Kidney (tissue), 14 donors: ENCODE measurements around the gene HIGD2A. TPM values are rescaled to one million over a fixed set of nuclear protein-coding genes. Genes with fewer than 3 reads are reported as not detected.

Experiments used
- DNase-seq, 5 donors: peaks; one replicate each; pipeline ENCODE4 v3.0.0-alpha.2; 2013 to 2020
- FAIRE-seq: peaks from 2 replicates; lab custom pipeline; 2012; peaks lifted over from hg19 to GRCh38; lab: Jason Lieb, UNC
- H3K27ac ChIP-seq, 2 donors: one replicate each; pipeline ENCODE4 v1.7.0; 2013; ENCODE audit warnings: low read depth in 2 of 2, low read length in 2 of 2, inconsistent platforms in 1 of 2
- H3K27me3 ChIP-seq: one replicate; pipeline ENCODE4 v1.7.1; 2013; ENCODE audit warnings: low read length, inconsistent platforms; ENCODE audit not compliant: control insufficient read depth, insufficient read depth
- H3K36me3 ChIP-seq, 3 donors: one replicate each; pipeline versions ENCODE4 v1.7.0 to v1.7.1; 2013; ENCODE audit warnings: low read length in 3 of 3, control low read depth in 1 of 3, inconsistent platforms in 1 of 3; ENCODE audit not compliant: insufficient read depth in 3 of 3, control insufficient read depth in 2 of 3
- H3K4me1 ChIP-seq, 3 donors: one replicate each; pipeline versions ENCODE4 v1.7.0 to v1.7.1; 2013; ENCODE audit warnings: low read length in 3 of 3, inconsistent platforms in 1 of 3, low read depth in 1 of 3; ENCODE audit not compliant: control insufficient read depth in 2 of 3, insufficient read depth in 2 of 3
- H3K4me3 ChIP-seq, 3 donors: one replicate each; pipeline versions ENCODE4 v1.7.0 to v1.8.1; 2013; ENCODE audit warnings: low read length in 3 of 3, control low read depth in 1 of 3, inconsistent platforms in 1 of 3
- H3K9ac ChIP-seq, 3 donors: one replicate each; pipeline versions ENCODE4 v1.7.0 to v1.7.1; 2013; ENCODE audit warnings: low read length in 3 of 3, control low read depth in 1 of 3, inconsistent platforms in 1 of 3
- H3K9me3 ChIP-seq, 3 donors: one replicate each; pipeline versions ENCODE4 v1.7.0 to v1.7.1; 2013; ENCODE audit warnings: low read length in 3 of 3, control low read depth in 1 of 3, inconsistent platforms in 1 of 3; ENCODE audit not compliant: control insufficient read depth in 2 of 3, insufficient read depth in 1 of 3
- intact Hi-C: fragments of 100-400 bp; cut with DNase I; formaldehyde crosslinking; loops from one replicate; pipeline ENCODE4 v1.11.1; 2022
- polyA plus RNA-seq: library from polyadenylated mRNA; stranded (reverse); fragments of 350-450 nt; fragmentation: Illumina TruSeq; extraction: RNeasy Lipid Tissue Mini Kit (QIAGEN cat#74804); gene quantifications from one replicate; pipeline ENCODE4 v1.2.3, GENCODE V29; 2014; ENCODE audit warnings: low read depth, low replicate concordance; ENCODE audit not compliant: insufficient read depth
- total RNA-seq: library from RNA; stranded (reverse); fragmentation: NEBNext Ultra II Directional; extraction: Animal tissue kit (Norgen Biotek cat#: 25700); gene quantifications from one replicate; pipeline ENCODE4 v1.2.1, GENCODE V29; 2021
- TF ChIP-seq, protein P1 (sequence below): IDR thresholded peaks from 3 replicates; pipeline ENCODE4 v1.5.1; 2012; ENCODE audit warnings: mild to moderate bottlenecking, moderate library complexity, borderline replicate concordance; ENCODE audit not compliant: insufficient read depth; ENCODE audit errors: extremely low read depth
- donor health status: control.
- donor health status: control.
- donor health status: control.
- donor health status: control.
- donor health status: control.
- donor health status: DM: yes; HTN: yes; CAD: no.
- donor health status: Normal renal cell carcinoma (clear cell type).

HIGD2A gene
- total and polyA plus RNA-seq, 2 donors from 2014 or later, result 105 to 344 TPM

DNA sequence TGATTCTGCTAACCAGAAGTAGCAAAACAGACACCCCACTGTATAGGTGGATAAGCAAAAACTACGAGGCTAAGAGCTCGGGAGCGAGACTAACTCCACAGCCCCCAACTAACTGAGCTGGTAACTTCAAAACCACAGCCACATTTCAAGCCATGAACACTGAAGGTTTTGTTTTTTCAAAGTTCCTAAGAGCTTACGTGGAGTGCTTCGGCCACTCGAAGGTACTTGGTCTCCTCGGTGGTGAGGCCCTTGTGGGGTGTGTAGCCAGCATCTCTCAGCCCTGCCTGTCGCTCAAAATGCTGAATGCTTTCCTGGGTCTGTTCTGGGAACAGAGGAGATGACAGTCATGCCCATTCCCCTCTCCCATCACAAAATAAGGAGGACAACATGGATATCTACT, 38.1 kb upstream of the HIGD2A start:
- Histone ChIP-seq H3K9ac (no peak overlapping the region), H3K4me1 (peaks cover 0 to 2% (median 0%) of the 10 kb centered on the region in 3 donors), H3K9me3 (no peaks in the 10 kb centered on the region), H3K27me3 (no peaks in the 10 kb centered on the region), H3K27ac (no peak overlapping the region), H3K4me3 (no peak overlapping the region), H3K36me3 (peaks cover 14 to 93% (median 63%) of the 10 kb centered on the region in 3 donors)
- DNase-seq (no peak), FAIRE-seq (no peak)
- TF ChIP-seq, protein P1, sequence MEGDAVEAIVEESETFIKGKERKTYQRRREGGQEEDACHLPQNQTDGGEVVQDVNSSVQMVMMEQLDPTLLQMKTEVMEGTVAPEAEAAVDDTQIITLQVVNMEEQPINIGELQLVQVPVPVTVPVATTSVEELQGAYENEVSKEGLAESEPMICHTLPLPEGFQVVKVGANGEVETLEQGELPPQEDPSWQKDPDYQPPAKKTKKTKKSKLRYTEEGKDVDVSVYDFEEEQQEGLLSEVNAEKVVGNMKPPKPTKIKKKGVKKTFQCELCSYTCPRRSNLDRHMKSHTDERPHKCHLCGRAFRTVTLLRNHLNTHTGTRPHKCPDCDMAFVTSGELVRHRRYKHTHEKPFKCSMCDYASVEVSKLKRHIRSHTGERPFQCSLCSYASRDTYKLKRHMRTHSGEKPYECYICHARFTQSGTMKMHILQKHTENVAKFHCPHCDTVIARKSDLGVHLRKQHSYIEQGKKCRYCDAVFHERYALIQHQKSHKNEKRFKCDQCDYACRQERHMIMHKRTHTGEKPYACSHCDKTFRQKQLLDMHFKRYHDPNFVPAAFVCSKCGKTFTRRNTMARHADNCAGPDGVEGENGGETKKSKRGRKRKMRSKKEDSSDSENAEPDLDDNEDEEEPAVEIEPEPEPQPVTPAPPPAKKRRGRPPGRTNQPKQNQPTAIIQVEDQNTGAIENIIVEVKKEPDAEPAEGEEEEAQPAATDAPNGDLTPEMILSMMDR, result no peak
- intact Hi-C loops, result no loop called here

DNA sequence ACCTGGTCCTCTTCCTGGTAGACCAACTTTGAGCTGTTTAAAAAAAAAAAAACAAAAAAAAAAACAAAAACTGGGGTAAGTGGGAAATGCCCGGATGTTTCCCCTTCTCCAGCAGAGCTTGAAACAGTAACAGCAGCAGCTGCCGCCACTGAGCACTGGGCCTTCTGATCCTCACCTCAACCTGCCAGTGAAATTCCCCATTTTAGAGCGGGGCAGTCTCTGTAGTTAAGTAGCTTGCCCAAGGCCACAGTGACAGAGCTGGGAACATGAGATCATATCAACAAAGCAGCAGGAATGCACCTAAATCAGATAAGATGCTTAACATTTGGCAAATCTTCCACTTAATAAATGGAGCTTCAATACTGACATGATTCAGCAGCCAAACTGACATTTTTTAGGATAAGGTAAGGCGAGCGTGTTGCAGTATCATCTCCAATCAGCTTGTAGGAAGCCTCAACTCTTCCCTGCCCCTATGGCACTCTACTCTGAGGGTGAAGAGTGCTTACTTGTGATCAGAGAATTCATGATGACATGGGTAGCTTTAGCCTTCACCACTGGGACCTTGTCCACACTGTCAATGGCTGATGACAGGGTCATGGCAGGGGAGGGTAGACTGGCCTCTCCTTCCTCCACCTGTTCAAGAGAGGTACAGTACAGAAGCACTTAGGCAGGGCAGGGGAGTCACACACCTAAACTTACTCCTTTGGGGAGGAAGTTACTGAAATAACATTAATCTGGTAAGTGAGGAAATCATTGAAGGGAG, 36.3 kb upstream of the HIGD2A start:
- intact Hi-C loops, result no loop called here
- peaks cover 12 to 89% (median 59%) of the 10 kb centered on the region in 3 donors for H3K36me3 ChIP-seq
- no peak for FAIRE-seq

DNA sequence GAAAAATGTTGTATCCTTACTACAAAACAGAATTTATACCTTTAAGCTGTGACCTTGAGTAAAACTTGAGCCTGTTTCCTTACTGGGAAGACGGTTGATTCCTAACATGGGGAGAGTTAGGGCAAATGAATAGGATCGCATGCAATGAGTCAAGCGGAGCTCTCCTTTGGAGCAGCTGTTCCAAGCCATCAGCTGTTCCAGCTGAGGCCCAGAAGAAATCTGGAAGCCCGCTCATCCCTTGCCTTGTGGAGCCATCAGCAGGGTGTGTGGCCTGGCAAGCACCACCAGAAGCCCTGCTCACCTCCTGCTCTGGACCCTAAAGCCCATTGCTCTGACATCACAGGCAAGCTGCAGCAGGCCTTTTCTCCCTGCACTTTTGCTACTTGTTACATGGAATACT, 35.0 kb upstream of the HIGD2A start:
- Histone ChIP-seq H3K27me3 (no peaks in the 10 kb centered on the region), H3K27ac (no peak overlapping the region), H3K4me3 (no peak overlapping the region), H3K4me1 (peaks cover 0 to 2% (median 0%) of the 10 kb centered on the region in 3 donors), H3K36me3 (peaks cover 12 to 76% (median 54%) of the 10 kb centered on the region in 3 donors), H3K9ac (no peak overlapping the region), H3K9me3 (no peaks in the 10 kb centered on the region)
- TF ChIP-seq, protein P1, result no peak
- DNase-seq (no peak), FAIRE-seq (no peak)
- intact Hi-C loops, result no loop called here

More for the DNA sequence above, 36.3 kb upstream of the HIGD2A start:
- no peak for DNase-seq
- peaks cover 0 to 2% (median 0%) of the 10 kb centered on the region in 3 donors for H3K4me1 ChIP-seq
- H3K4me3 ChIP-seq, result no peak overlapping the region
- no peaks in the 10 kb centered on the region for H3K9me3 ChIP-seq
- TF ChIP-seq, protein P1, result no peak
- H3K9ac ChIP-seq, result no peak overlapping the region
- H3K27me3 ChIP-seq, result no peaks in the 10 kb centered on the region
- H3K27ac ChIP-seq, result no peak overlapping the region
